H1 (cell line): ENCODE measurements around the gene FAF2. TPM values are rescaled to one million over a fixed set of nuclear protein-coding genes. Genes with fewer than 3 reads are reported as not detected.

Source experiments
- CTCF ChIA-PET: fragments of 300-600 bp; sonication (Branson Sonifier 250); formaldehyde crosslinking; loops from one replicate; lab custom pipeline; 2021; ENCODE audit not compliant: partially characterized antibody; lab: Charles Lee
- POLR2A ChIA-PET: fragments of 300-600 bp; sonication (Branson Sonifier 250); formaldehyde crosslinking; loops from one replicate; lab custom pipeline; 2021; ENCODE audit warnings: inconsistent platforms; ENCODE audit not compliant: partially characterized antibody; lab: Charles Lee
- DNase-seq, 2 experiments: peaks; one replicate each; pipeline versions ENCODE4 v3.0.0 to v3.0.0-alpha.2; 2010 to 2022; ENCODE audit warnings: low spot score in 2 of 2, low read depth in 1 of 2, mixed read lengths in 1 of 2
- FAIRE-seq: peaks from 2 replicates; lab custom pipeline; 2011; peaks lifted over from hg19 to GRCh38; lab: Jason Lieb, UNC
- H2AFZ ChIP-seq: 2 replicates; pipeline ENCODE4 v1.8.1; 2012; ENCODE audit warnings: low read length, inconsistent platforms
- H2AK5ac ChIP-seq: 2 replicates; pipeline ENCODE4 v1.6.1; 2013; ENCODE audit warnings: low read depth, low read length
- H2BK120ac ChIP-seq: replicated peaks from 2 replicates; pipeline ENCODE3; 2013; ENCODE audit warnings: low read depth, low read length, inconsistent platforms
- H2BK12ac ChIP-seq: 2 replicates; pipeline ENCODE4 v1.6.1; 2013; ENCODE audit warnings: low read depth, low read length
- H2BK15ac ChIP-seq: 2 replicates; pipeline ENCODE4 v1.6.1; 2013; ENCODE audit warnings: low read length
- H2BK20ac ChIP-seq: 2 replicates; pipeline ENCODE4 v1.6.1; 2013; ENCODE audit warnings: low read length
- H2BK5ac ChIP-seq: 2 replicates; pipeline ENCODE4 v1.6.1; 2013; ENCODE audit warnings: low read depth, low read length
- H3K14ac ChIP-seq: 2 replicates; pipeline ENCODE4 v1.6.1; 2013; ENCODE audit warnings: inconsistent platforms; ENCODE audit not compliant: insufficient read length
- H3K18ac ChIP-seq: 2 replicates; pipeline ENCODE4 v1.6.1; 2013; ENCODE audit warnings: low read length; ENCODE audit errors: extremely low read depth
- H3K23ac ChIP-seq: 2 replicates; pipeline ENCODE4 v1.6.1; 2013; ENCODE audit warnings: inconsistent platforms; ENCODE audit not compliant: insufficient read length
- H3K23me2 ChIP-seq: 2 replicates; pipeline ENCODE4 v1.6.1; 2013; ENCODE audit warnings: low read depth, low read length
- H3K27ac ChIP-seq: 2 replicates; pipeline ENCODE4 v1.6.1; 2011; ENCODE audit warnings: low read depth, low read length, inconsistent platforms
- H3K27me3 ChIP-seq, 4 experiments: replicated peaks in 1 of 4; 1 replicate in 1 of 4; 2 replicates in 3 of 4; pipeline versions ENCODE4 v1.6.1 to v1.8.1; 2011 to 2013; ENCODE audit warnings: low read length in 3 of 4, mild to moderate bottlenecking in 3 of 4, inconsistent platforms in 2 of 4, mixed read lengths in 2 of 4, moderate library complexity in 1 of 4; ENCODE audit not compliant: control insufficient read depth in 3 of 4, insufficient read depth in 3 of 4; ENCODE audit errors: extremely low read depth in 1 of 4
- H3K36me3 ChIP-seq, 4 experiments: 2 replicates each; pipeline versions ENCODE4 v1.6.1 to v1.8.1; 2011 to 2013; ENCODE audit warnings: mild to moderate bottlenecking in 4 of 4, low read length in 3 of 4, moderate library complexity in 2 of 4, control low read depth in 1 of 4, inconsistent platforms in 1 of 4; ENCODE audit not compliant: insufficient read depth in 4 of 4, control insufficient read depth in 2 of 4
- H3K4ac ChIP-seq: replicated peaks from 2 replicates; pipeline ENCODE3; 2013; ENCODE audit warnings: low read length, low read depth, mixed read lengths, inconsistent platforms; ENCODE audit not compliant: insufficient read length
- H3K4me1 ChIP-seq, 4 experiments: replicated peaks in 1 of 4; 1 replicate in 1 of 4; 2 replicates in 3 of 4; pipeline versions ENCODE4 v1.6.1 to v1.8.1; 2011 to 2013; ENCODE audit warnings: low read length in 3 of 4, inconsistent platforms in 2 of 4, mixed read lengths in 1 of 4; ENCODE audit not compliant: insufficient read depth in 4 of 4, control insufficient read depth in 3 of 4
- H3K4me2 ChIP-seq, 2 experiments: 2 replicates each; pipeline versions ENCODE4 v1.6.1 to v1.8.1; 2011 to 2013; ENCODE audit warnings: low read depth in 2 of 2, low read length in 2 of 2, control low read depth in 1 of 2, inconsistent platforms in 1 of 2, mild to moderate bottlenecking in 1 of 2; ENCODE audit not compliant: insufficient read depth in 1 of 2
- H3K4me3 ChIP-seq, 4 experiments: fragments of 200-600, 300-600 bp in 1 of 4; sonication (generic), shearing (Covaris generic), sonication (Bioruptor Twin) in 1 of 4; 2 replicates each; pipeline versions ENCODE4 v1.5.1 to v1.8.1; 2011 to 2016; ENCODE audit warnings: low read length in 4 of 4, low read depth in 3 of 4, control low read depth in 2 of 4, inconsistent platforms in 2 of 4, mild to moderate bottlenecking in 2 of 4, mixed read lengths in 1 of 4, moderate library complexity in 1 of 4; ENCODE audit not compliant: insufficient read depth in 2 of 4; ENCODE audit errors: extremely low read depth in 1 of 4
- H3K56ac ChIP-seq: replicated peaks from 2 replicates; pipeline ENCODE3; 2013; ENCODE audit warnings: low read depth, mild to moderate bottlenecking, mixed read lengths, low read length, inconsistent platforms; ENCODE audit not compliant: insufficient read length
- H3K79me1 ChIP-seq: 2 replicates; pipeline ENCODE4 v1.6.1; 2013; ENCODE audit warnings: low read depth, low read length, control low read depth
- H3K79me2 ChIP-seq, 2 experiments: 2 replicates each; pipeline versions ENCODE4 v1.6.1 to v1.8.1; 2012 to 2013; ENCODE audit warnings: low read length in 2 of 2, mild to moderate bottlenecking in 2 of 2, inconsistent platforms in 1 of 2; ENCODE audit not compliant: insufficient read depth in 2 of 2, control insufficient read depth in 1 of 2
- H3K9ac ChIP-seq, 4 experiments: replicated peaks in 1 of 4; 1 replicate in 1 of 4; 2 replicates in 3 of 4; pipeline versions ENCODE4 v1.6.1 to v1.8.1; 2011 to 2013; ENCODE audit warnings: low read depth in 3 of 4, low read length in 3 of 4, control low read depth in 2 of 4, mild to moderate bottlenecking in 2 of 4, moderate library complexity in 2 of 4, inconsistent platforms in 1 of 4; ENCODE audit errors: extremely low read depth in 1 of 4
- H3K9me3 ChIP-seq, 2 experiments: 2 replicates each; pipeline versions ENCODE4 v1.6.1 to v1.8.1; 2012 to 2013; ENCODE audit warnings: mild to moderate bottlenecking in 2 of 2, moderate library complexity in 2 of 2, control low read depth in 1 of 2, inconsistent platforms in 1 of 2, low read depth in 1 of 2, low read length in 1 of 2, mixed read lengths in 1 of 2; ENCODE audit not compliant: insufficient read depth in 2 of 2
- H4K20me1 ChIP-seq, 2 experiments: replicated peaks in 1 of 2; 2 replicates each; pipeline versions ENCODE3 to v1.8.1; 2011 to 2013; ENCODE audit warnings: inconsistent platforms in 2 of 2, low read length in 2 of 2, mild to moderate bottlenecking in 1 of 2; ENCODE audit not compliant: insufficient read depth in 2 of 2, control insufficient read depth in 1 of 2
- H4K5ac ChIP-seq: 2 replicates; pipeline ENCODE4 v1.6.1; 2013; ENCODE audit warnings: low read length, low read depth, mixed read lengths, inconsistent platforms; ENCODE audit not compliant: insufficient read length
- H4K8ac ChIP-seq: 2 replicates; pipeline ENCODE4 v1.8.0; 2013; ENCODE audit warnings: mild to moderate bottlenecking, moderate library complexity, low read length, inconsistent platforms; ENCODE audit not compliant: insufficient read depth; ENCODE audit errors: extremely low read depth
- H4K91ac ChIP-seq: replicated peaks from 2 replicates; pipeline ENCODE3; 2013; ENCODE audit warnings: low read length, mixed read lengths, inconsistent platforms; ENCODE audit not compliant: insufficient read length
- ATF2 ChIP-seq: IDR thresholded peaks from 2 replicates; pipeline ENCODE4 v1.6.1; 2012; ENCODE audit warnings: low read length, inconsistent platforms
- BRCA1 ChIP-seq: IDR thresholded peaks from 2 replicates; pipeline ENCODE4 v1.6.1; 2012; ENCODE audit warnings: low read depth, low read length, improper control_type of control experiment
- CHD2 ChIP-seq: IDR thresholded peaks from 2 replicates; pipeline ENCODE4 v1.6.1; 2012; ENCODE audit warnings: low read length, improper control_type of control experiment
- CREB1 ChIP-seq: IDR thresholded peaks from 2 replicates; pipeline ENCODE4 v1.6.1; 2012; ENCODE audit warnings: inconsistent platforms
- HDAC2 ChIP-seq, 2 experiments: fragments of 300-600 bp in 1 of 2; sonication (generic) in 1 of 2; IDR thresholded peaks; 2 replicates each; pipeline ENCODE4 v1.6.1; 2011 to 2012; ENCODE audit warnings: low read depth in 2 of 2, low read length in 2 of 2, mild to moderate bottlenecking in 2 of 2, moderate library complexity in 2 of 2, borderline replicate concordance in 1 of 2, inconsistent platforms in 1 of 2
- HDAC6 ChIP-seq: IDR thresholded peaks from one replicate; pipeline ENCODE4 v1.7.1; 2012; ENCODE audit warnings: low read depth, mild to moderate bottlenecking, inconsistent platforms, low read length, moderate library complexity
- JUN ChIP-seq: IDR thresholded peaks from 2 replicates; pipeline ENCODE4 v1.6.1; 2011; ENCODE audit warnings: low read depth, mild to moderate bottlenecking, improper control_type of control experiment, low read length
- NANOG ChIP-seq: IDR thresholded peaks from 2 replicates; pipeline ENCODE4 v1.6.1; 2011; ENCODE audit warnings: low read length, low read depth, mild to moderate bottlenecking, inconsistent platforms; ENCODE audit not compliant: insufficient read depth, poor library complexity, severe bottlenecking
- PHF8 ChIP-seq: fragments of 200-600 bp; sonication (generic); conservative IDR thresholded peaks from 2 replicates; pipeline ENCODE4 v1.7.1; 2012; ENCODE audit warnings: low read depth, mild to moderate bottlenecking, inconsistent platforms, low read length, moderate library complexity
- RAD21 ChIP-seq, 2 experiments: IDR thresholded peaks in 1 of 2; conservative IDR thresholded peaks in 1 of 2; 2 replicates each; pipeline ENCODE4 v1.6.1; 2011; ENCODE audit warnings: low read depth in 2 of 2, low read length in 2 of 2, improper control_type of control experiment in 1 of 2, inconsistent platforms in 1 of 2, mild to moderate bottlenecking in 1 of 2, moderate library complexity in 1 of 2
- WGBS, 2 experiments: shearing (Covaris generic) in 1 of 2; methylation state at CpG; one replicate each; pipeline versions ENCODE4 v1.1.6 to v1.1.7; 2013 to 2015; ENCODE audit warnings: low lambda C conversion rate in 2 of 2, mixed read lengths in 2 of 2, inconsistent platforms in 1 of 2, low coverage in 1 of 2, missing lambda C conversion rate in 1 of 2; ENCODE audit not compliant: insufficient replicate concordance in 2 of 2, insufficient coverage in 1 of 2, insufficient read length in 1 of 2; ENCODE audit errors: extremely low coverage in 1 of 2, missing lambda C conversion rate in 1 of 2; 5-methylcytosine and 5-hydroxymethylcytosine counted together
- polyA plus RNA-seq, 7 experiments: library from polyadenylated mRNA; depleted of rRNA in 3 of 7; stranded (reverse) in 5 of 7; unstranded in 2 of 7; fragments of >200 nt in 5 of 7; fragments of 200-250 nt in 2 of 7; gene quantifications; 1 replicate in 5 of 7; 2 replicates in 1 of 7; 4 replicates in 1 of 7; pipeline versions ENCODE4 v1.2.1 to v1.2.3, GENCODE V29; 2011 to 2013; ENCODE audit warnings: missing spikeins in 2 of 7, mixed read lengths in 2 of 7
- total RNA-seq: library from RNA; stranded (reverse); fragmentation: NEBNext Ultra II Directional; extraction: Animal tissue kit (Norgen Biotek cat#: 25700); gene quantifications from 2 replicates; pipeline ENCODE4 v1.2.1, GENCODE V29; 2021

FAF2 gene
- total and polyA plus RNA-seq, 2 of the 8 experiments (the other 6 are each of a cell fraction or from before 2014, with no cell fraction given): 20.8 to 35.8 TPM

GRCh38 chr5:176425791-176426190 is 22.4 kb upstream of the FAF2 start:
- Histone ChIP-seq H3K4ac (no peak overlapping the region), H3K79me2 (no peaks in the 10 kb centered on the region), H2BK20ac (no peak overlapping the region), H3K14ac (no peak overlapping the region), H3K36me3 (no peaks in the 10 kb centered on the region), H2AFZ (no peak overlapping the region), H3K23ac (no peak overlapping the region), H2BK15ac (no peak overlapping the region), H3K4me3 (no peak overlapping the region), H3K9ac (no peak overlapping the region), H3K23me2 (no peaks in the 10 kb centered on the region), H3K18ac (no peak overlapping the region), H3K9me3 (peaks cover 15 to 17% of the 10 kb centered on the region in 2 experiments; a peak in 3 of 4 replicates), H2BK5ac (no peak overlapping the region), H3K56ac (no peak overlapping the region), H4K91ac (no peak overlapping the region), H3K27me3 (no peaks in the 10 kb centered on the region), H2BK12ac (no peak overlapping the region), H3K79me1 (no peaks in the 10 kb centered on the region), H2BK120ac (no peak overlapping the region), H2AK5ac (no peak overlapping the region), H4K5ac (no peak overlapping the region), H3K27ac (no peak overlapping the region), H4K20me1 (no peaks in the 10 kb centered on the region), H3K4me1 (no peaks in the 10 kb centered on the region), H3K4me2 (no peak overlapping the region), H4K8ac (no peak overlapping the region)
- ChIA-PET CTCF (no interaction called here), POLR2A (no interaction called here)
- no peak for DNase-seq
- 96% methylated on average over 1 of the region's 1 CpG; no CpG with 5 or more reads in 1 of the 2 experiments for WGBS, 2 experiments
- TF ChIP-seq CREB1: no peak
- no peak for TF ChIP-seq PHF8
- no peak for TF ChIP-seq HDAC2 (IDR thresholded peaks at IDR 0.05; ENCODE audit: borderline replicate concordance in 1 of 2, low read depth in 2 of 2, low read length in 2 of 2)
- TF ChIP-seq ATF2: no peak
- TF ChIP-seq BRCA1: no peak
- TF ChIP-seq NANOG: no peak
- no peak for TF ChIP-seq HDAC6
- TF ChIP-seq JUN: no peak
- no peak for TF ChIP-seq CHD2
- no peak for TF ChIP-seq RAD21 (IDR thresholded peaks at IDR 0.05 in 1 of 2, conservative IDR thresholded peaks at IDR 0.05 in 1 of 2; ENCODE audit: low read depth in 2 of 2, low read length in 2 of 2)
- FAIRE-seq: no peak
